Keratinocyte (primary cell): Measurements from ENCODE around the gene BOC. TPM values are rescaled to one million over a fixed set of nuclear protein-coding genes. Genes with fewer than 3 reads are reported as not detected.

Source experiments
- DNase-seq: peaks from one replicate; pipeline ENCODE4 v3.0.0-alpha.2; 2011; ENCODE audit warnings: low read depth, missing footprints, low spot score
- FAIRE-seq: peaks from 2 replicates; lab custom pipeline; 2011; peaks lifted over from hg19 to GRCh38; lab: Jason Lieb, UNC
- H2AFZ ChIP-seq: 2 replicates; pipeline ENCODE4 v1.6.0; 2012; ENCODE audit warnings: low read length, control low read depth, inconsistent platforms; ENCODE audit not compliant: control insufficient read depth
- H3K27ac ChIP-seq: 2 replicates; pipeline ENCODE4 v1.5.1; 2011; ENCODE audit warnings: low read length; ENCODE audit not compliant: control insufficient read depth, insufficient read depth
- H3K27me3 ChIP-seq: 3 replicates; pipeline ENCODE4 v1.6.0; 2011; ENCODE audit warnings: low read length; ENCODE audit not compliant: control insufficient read depth, insufficient read depth; ENCODE audit errors: extremely low read depth
- H3K36me3 ChIP-seq, 2 experiments: 2 replicates in 1 of 2; 3 replicates in 1 of 2; pipeline ENCODE4 v1.5.1; 2011; ENCODE audit warnings: low read length in 2 of 2, mild to moderate bottlenecking in 1 of 2; ENCODE audit not compliant: control insufficient read depth in 2 of 2, insufficient read depth in 2 of 2; ENCODE audit errors: extremely low read depth in 1 of 2
- H3K4me1 ChIP-seq: 3 replicates; pipeline ENCODE4 v1.5.1; 2011; ENCODE audit warnings: low read length; ENCODE audit not compliant: control insufficient read depth, insufficient read depth; ENCODE audit errors: extremely low read depth
- H3K4me2 ChIP-seq: 3 replicates; pipeline ENCODE4 v1.6.0; 2011; ENCODE audit warnings: low read depth, low read length; ENCODE audit not compliant: control insufficient read depth, insufficient read depth; ENCODE audit errors: extremely low read depth
- H3K4me3 ChIP-seq, 3 experiments: fragments of 200-600 bp in 1 of 3; sonication (generic) in 1 of 3; 2 replicates in 2 of 3; 3 replicates in 1 of 3; pipeline ENCODE4 v1.5.1; 2011 to 2016; ENCODE audit warnings: low read length in 3 of 3, mild to moderate bottlenecking in 3 of 3, control low read depth in 2 of 3, inconsistent platforms in 1 of 3, low read depth in 1 of 3, mixed read lengths in 1 of 3, mixed run types in 1 of 3, moderate library complexity in 1 of 3; ENCODE audit not compliant: control insufficient read depth in 2 of 3, insufficient read depth in 2 of 3; ENCODE audit errors: extremely low read depth in 1 of 3
- H3K79me2 ChIP-seq: 2 replicates; pipeline ENCODE4 v1.6.0; 2012; ENCODE audit warnings: low read length; ENCODE audit not compliant: control insufficient read depth, insufficient read depth
- H3K9ac ChIP-seq: 3 replicates; pipeline ENCODE4 v1.6.0; 2011; ENCODE audit warnings: low read length; ENCODE audit not compliant: control insufficient read depth, insufficient read depth; ENCODE audit errors: extremely low read depth
- H3K9me1 ChIP-seq: 3 replicates; pipeline ENCODE4 v1.6.0; 2011; ENCODE audit warnings: low read length; ENCODE audit not compliant: control insufficient read depth, insufficient read depth; ENCODE audit errors: extremely low read depth
- H3K9me3 ChIP-seq: 2 replicates; pipeline ENCODE4 v1.5.1; 2012; ENCODE audit warnings: low read depth, low read length; ENCODE audit not compliant: control insufficient read depth
- H4K20me1 ChIP-seq: 3 replicates; pipeline ENCODE4 v1.6.0; 2011; ENCODE audit warnings: low read length; ENCODE audit not compliant: control insufficient read depth, insufficient read depth; ENCODE audit errors: extremely low read depth
- CTCF ChIP-seq, 3 experiments: IDR thresholded peaks in 1 of 3; conservative IDR thresholded peaks in 1 of 3; optimal IDR thresholded peaks in 1 of 3; 2 replicates in 2 of 3; 3 replicates in 1 of 3; pipeline versions ENCODE3 to v1.5.1; 2011; ENCODE audit warnings: low read length in 3 of 3, mild to moderate bottlenecking in 3 of 3, moderate library complexity in 2 of 3, control low read depth in 1 of 3, inconsistent platforms in 1 of 3; ENCODE audit not compliant: insufficient read depth in 2 of 3; ENCODE audit errors: extremely low read depth in 1 of 3
- EZH2 ChIP-seq: IDR thresholded peaks from one replicate; pipeline ENCODE4 v1.6.1; 2012; ENCODE audit warnings: inconsistent platforms, mild to moderate bottlenecking, low read length, moderate library complexity
- dilution Hi-C: fragments of 300-500 bp; cut with MboI; formaldehyde crosslinking; loops from one replicate; pipeline ENCODE4 v1.7.0; 2020; ENCODE audit warnings: low sequenced_read_pairs; ENCODE audit not compliant: extremely low pct_ligation_motif_present
- polyA plus RNA-seq, 5 experiments: library from polyadenylated mRNA; depleted of rRNA in 3 of 5; stranded (reverse) in 3 of 5; stranded (forward) in 1 of 5; unstranded in 1 of 5; fragments of >200 nt; gene quantifications; 1 replicate in 1 of 5; 2 replicates in 3 of 5; 3 replicates in 1 of 5; pipeline versions ENCODE4 v1.2.1 to v1.2.3, GENCODE V29; 2011 to 2012; ENCODE audit warnings: missing spikeins in 2 of 5, low read depth in 1 of 5, low replicate concordance in 1 of 5

Gene BOC
- polyA plus RNA-seq, 1 donor (not counting 4 experiments of a cell fraction or from before 2014, with no cell fraction given), result 11.2 TPM

DNA sequence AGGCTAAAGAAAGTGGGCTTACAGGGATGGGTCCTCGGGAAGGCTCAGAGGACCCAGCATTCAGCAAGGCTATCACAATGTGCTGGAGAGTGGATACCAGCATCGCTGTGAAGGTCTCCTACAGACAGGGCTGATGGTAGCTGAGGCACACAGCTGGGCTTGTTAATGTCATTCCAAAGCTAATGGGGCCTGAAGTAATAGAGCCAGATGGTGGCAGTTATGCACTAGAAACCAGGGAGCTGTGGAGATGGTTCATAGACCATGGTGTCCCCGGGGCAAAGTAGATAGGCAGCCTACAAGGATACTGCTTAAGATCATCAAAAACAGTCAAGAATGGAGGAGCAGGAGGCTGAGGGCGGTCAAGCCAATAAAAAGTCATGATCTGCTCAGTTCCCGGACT, 24.8 kb upstream of the BOC start:
- Histone ChIP-seq H3K4me2 (no peak overlapping the region), H3K4me1 (no peaks in the 10 kb centered on the region), H3K79me2 (no peaks in the 10 kb centered on the region), H3K9me3 (no peaks in the 10 kb centered on the region), H4K20me1 (no peaks in the 10 kb centered on the region), H3K4me3 (no peak overlapping the region), H2AFZ (no peak overlapping the region), H3K9ac (no peak overlapping the region), H3K27me3 (no peaks in the 10 kb centered on the region), H3K36me3 (no peaks in the 10 kb centered on the region), H3K27ac (no peak overlapping the region), H3K9me1 (no peaks in the 10 kb centered on the region)
- TF ChIP-seq CTCF (optimal IDR thresholded peaks at IDR 0.05 in 1 of 3, IDR thresholded peaks at IDR 0.05 in 1 of 3, conservative IDR thresholded peaks at IDR 0.05 in 1 of 3; ENCODE audit: extremely low read depth in 1 of 3, insufficient read depth in 2 of 3, low read length in 3 of 3), result no peak
- TF ChIP-seq EZH2, result no peak
- FAIRE-seq (no peak), DNase-seq (no peak)
- dilution Hi-C loops, result no loop called here

- Histone ChIP-seq H3K4me1 (peaks cover 12% of the 10 kb centered on the region), H3K79me2 (no peaks in the 10 kb centered on the region), H3K36me3 (no peaks in the 10 kb centered on the region), H3K27ac (no peak overlapping the region), H3K9me3 (no peaks in the 10 kb centered on the region), H3K4me3 (no peak overlapping the region), H3K4me2 (no peak overlapping the region), H3K9me1 (no peaks in the 10 kb centered on the region), H2AFZ (peak overlapping the region; percentile 41), H4K20me1 (no peaks in the 10 kb centered on the region), H3K9ac (no peak overlapping the region), H3K27me3 (no peaks in the 10 kb centered on the region)
- TF ChIP-seq CTCF (optimal IDR thresholded peaks at IDR 0.05 in 1 of 3, IDR thresholded peaks at IDR 0.05 in 1 of 3, conservative IDR thresholded peaks at IDR 0.05 in 1 of 3; ENCODE audit: extremely low read depth in 1 of 3, insufficient read depth in 2 of 3, low read length in 3 of 3), result no peak
- no peak for TF ChIP-seq EZH2
- FAIRE-seq (no peak), DNase-seq (no peak)
- dilution Hi-C loops, result no loop called here
Measured at GRCh38 chr3:113193288-113193687, 18.1 kb upstream of the BOC start.
